Measurements from ENCODE around the gene N4BP2.
"Not testable (repeated sequence)": the region's sequence is repeated elsewhere in the genome, so short reads cannot be mapped to it uniquely, and the experiment has no call there.

Gene N4BP2

GRCh38 chr4:40056716-40057585 lies at the start of gene N4BP2:
Gene N4BP2, plus strand, starts transcription at chr4:40056850. Its CDS starts 40,491 bp downstream, at chr4:40097341.
- Mint-ChIP-seq H3K27me3 (no peaks in the 10 kb centered on the region), H3K9me3 (no peaks in the 10 kb centered on the region), H3K4me3 (peak within 1 kb of the TSS; percentile 99), H3K27ac (peak within 1 kb of the TSS; percentile 99), H3K4me1 (peaks cover 37% of the 10 kb centered on the region), H3K36me3 (peaks cover 1% of the 10 kb centered on the region)

GRCh38 chr4:40016007-40016406 lies 40.6 kb upstream of the N4BP2 start:
- no peak overlapping the region for H3K27ac Mint-ChIP-seq
- H3K4me3 Mint-ChIP-seq, result no peak overlapping the region
- no peaks in the 10 kb centered on the region for H3K4me1 Mint-ChIP-seq
- H3K27me3 Mint-ChIP-seq, result no peaks in the 10 kb centered on the region
- H3K9me3 Mint-ChIP-seq, result no peaks in the 10 kb centered on the region
- no peaks in the 10 kb centered on the region for H3K36me3 Mint-ChIP-seq

GRCh38 chr4:40020221-40020620 lies 36.4 kb upstream of the N4BP2 start:
- Mint-ChIP-seq H3K27ac (no peak overlapping the region), H3K36me3 (no peaks in the 10 kb centered on the region), H3K9me3 (no peaks in the 10 kb centered on the region), H3K4me3 (no peak overlapping the region), H3K4me1 (no peaks in the 10 kb centered on the region), H3K27me3 (no peaks in the 10 kb centered on the region)

GRCh38 chr4:40021116-40021515 lies 35.5 kb upstream of the N4BP2 start:
- not testable (repeated sequence) for H3K27me3 Mint-ChIP-seq, H3K36me3 Mint-ChIP-seq, H3K4me1 Mint-ChIP-seq, H3K27ac Mint-ChIP-seq, H3K4me3 Mint-ChIP-seq, H3K9me3 Mint-ChIP-seq

GRCh38 chr4:40024049-40024448 lies 32.6 kb upstream of the N4BP2 start:
- not testable (repeated sequence) for H3K4me3 Mint-ChIP-seq, H3K27me3 Mint-ChIP-seq, H3K9me3 Mint-ChIP-seq, H3K4me1 Mint-ChIP-seq, H3K27ac Mint-ChIP-seq, H3K36me3 Mint-ChIP-seq

- Mint-ChIP-seq H3K36me3 (no peaks in the 10 kb centered on the region), H3K27ac (no peak overlapping the region), H3K27me3 (no peaks in the 10 kb centered on the region), H3K4me1 (no peaks in the 10 kb centered on the region), H3K4me3 (no peak overlapping the region), H3K9me3 (no peaks in the 10 kb centered on the region)
These were observed 23.9 kb upstream of the N4BP2 start for GRCh38 chr4:40032785-40033184.

GRCh38 chr4:40033613-40034012 lies 23.0 kb upstream of the N4BP2 start:
- no peaks in the 10 kb centered on the region for H3K27me3 Mint-ChIP-seq
- H3K36me3 Mint-ChIP-seq, result no peaks in the 10 kb centered on the region
- no peaks in the 10 kb centered on the region for H3K4me1 Mint-ChIP-seq
- H3K4me3 Mint-ChIP-seq, result no peak overlapping the region
- H3K27ac Mint-ChIP-seq, result no peak overlapping the region
- H3K9me3 Mint-ChIP-seq, result no peaks in the 10 kb centered on the region

GRCh38 chr4:40038977-40039376 lies 17.7 kb upstream of the N4BP2 start:
- no peaks in the 10 kb centered on the region for H3K9me3 Mint-ChIP-seq
- H3K27ac Mint-ChIP-seq, result no peak overlapping the region
- no peaks in the 10 kb centered on the region for H3K4me1 Mint-ChIP-seq

GRCh38 chr4:40040908-40041307 lies 15.7 kb upstream of the N4BP2 start:
- H3K9me3 Mint-ChIP-seq, result no peaks in the 10 kb centered on the region
- no peaks in the 10 kb centered on the region for H3K36me3 Mint-ChIP-seq
- no peaks in the 10 kb centered on the region for H3K4me1 Mint-ChIP-seq
- H3K27ac Mint-ChIP-seq, result no peak overlapping the region
- H3K4me3 Mint-ChIP-seq, result no peak overlapping the region
- H3K27me3 Mint-ChIP-seq, result no peaks in the 10 kb centered on the region

More at GRCh38 chr4:40038977-40039376, 17.7 kb upstream of the N4BP2 start:
- H3K36me3 Mint-ChIP-seq, result no peaks in the 10 kb centered on the region
- H3K4me3 Mint-ChIP-seq, result no peak overlapping the region
- no peaks in the 10 kb centered on the region for H3K27me3 Mint-ChIP-seq

GRCh38 chr4:40043786-40044185 lies 12.9 kb upstream of the N4BP2 start:
- Mint-ChIP-seq H3K9me3 (no peaks in the 10 kb centered on the region), H3K27ac (no peak overlapping the region), H3K36me3 (no peaks in the 10 kb centered on the region), H3K4me1 (peaks cover 6% of the 10 kb centered on the region), H3K27me3 (no peaks in the 10 kb centered on the region), H3K4me3 (no peak overlapping the region)

GRCh38 chr4:40046311-40046980 lies 10.2 kb upstream of the N4BP2 start:
- Mint-ChIP-seq H3K9me3 (no peaks in the 10 kb centered on the region), H3K27me3 (no peaks in the 10 kb centered on the region), H3K4me1 (peaks cover 14% of the 10 kb centered on the region), H3K27ac (peak overlapping the region; percentile 93), H3K36me3 (no peaks in the 10 kb centered on the region), H3K4me3 (peak overlapping the region; percentile 19)

- Mint-ChIP-seq H3K4me3 (no peak overlapping the region), H3K36me3 (no peaks in the 10 kb centered on the region), H3K4me1 (peaks cover 26% of the 10 kb centered on the region), H3K27me3 (no peaks in the 10 kb centered on the region), H3K9me3 (no peaks in the 10 kb centered on the region), H3K27ac (peak overlapping the region; percentile 14)
These were observed 3.5 kb upstream of the N4BP2 start for GRCh38 chr4:40053161-40053560.

GRCh38 chr4:40055511-40055862 lies 1.2 kb upstream of the N4BP2 start:
- H3K9me3 Mint-ChIP-seq, result no peaks in the 10 kb centered on the region
- H3K27ac Mint-ChIP-seq, result peak overlapping the region; percentile 87
- H3K36me3 Mint-ChIP-seq, result peaks cover 1% of the 10 kb centered on the region
- H3K4me3 Mint-ChIP-seq, result peak overlapping the region; percentile 94
- H3K27me3 Mint-ChIP-seq, result no peaks in the 10 kb centered on the region
- peaks cover 37% of the 10 kb centered on the region for H3K4me1 Mint-ChIP-seq

- Mint-ChIP-seq H3K4me1 (peaks cover 37% of the 10 kb centered on the region), H3K27ac (peak overlapping the region; percentile 87), H3K27me3 (no peaks in the 10 kb centered on the region), H3K36me3 (peaks cover 1% of the 10 kb centered on the region), H3K9me3 (no peaks in the 10 kb centered on the region), H3K4me3 (peak overlapping the region; percentile 94)
These were observed 561 bp upstream of the N4BP2 start for GRCh38 chr4:40055863-40056715.

GRCh38 chr4:40057586-40058091 lies 989 bp downstream of the N4BP2 start:
- no peaks in the 10 kb centered on the region for H3K27me3 Mint-ChIP-seq
- peak overlapping the region; percentile 99 for H3K4me3 Mint-ChIP-seq
- H3K4me1 Mint-ChIP-seq, result peaks cover 43% of the 10 kb centered on the region
- peak overlapping the region; percentile 99 for H3K27ac Mint-ChIP-seq
- H3K9me3 Mint-ChIP-seq, result no peaks in the 10 kb centered on the region
- peaks cover 5% of the 10 kb centered on the region for H3K36me3 Mint-ChIP-seq
